A172 (cell line): Measurements from ENCODE around the gene ATP8A1. TPM values are rescaled to one million over a fixed set of nuclear protein-coding genes. Genes with fewer than 3 reads are reported as not detected.

Source experiments
- DNase-seq: peaks from one replicate; pipeline ENCODE4 v3.0.0-alpha.2; 2015; ENCODE audit warnings: low spot score
- total RNA-seq: library from RNA; depleted of rRNA; stranded (reverse); fragments of >200 nt; shearing (Covaris generic); gene quantifications from 2 replicates; pipeline ENCODE4 v1.2.3, GENCODE V29; 2014; rRNA removed

ATP8A1 gene
- total RNA-seq, 1 experiment from 2014 or later, result not detected

GRCh38 chr4:42366959-42367358, 289.9 kb downstream of the ATP8A1 start:
- DNase-seq, result no peak

- DNase-seq, result no peak
Observed at GRCh38 chr4:42364266-42365053, 292.4 kb downstream of the ATP8A1 start.

GRCh38 chr4:42363614-42364013, 293.3 kb downstream of the ATP8A1 start:
- DNase-seq, result no peak

GRCh38 chr4:42362591-42362990, 294.3 kb downstream of the ATP8A1 start:
- DNase-seq, result no peak

GRCh38 chr4:42361456-42361855, 295.4 kb downstream of the ATP8A1 start:
- DNase-seq, result no peak

GRCh38 chr4:42360256-42360669, 296.6 kb downstream of the ATP8A1 start:
- no peak for DNase-seq

GRCh38 chr4:42359711-42360110, 297.2 kb downstream of the ATP8A1 start:
- peak; percentile 11 for DNase-seq

Other genes starting within 250 kb of the ATP8A1 start
- not detected in 2 replicates for gene GRXCR1, start 235.6 kb upstream of the ATP8A1 start, total RNA-seq